B cell (primary cell): ENCODE data around the gene BCDIN3D. TPM values are rescaled to one million over a fixed set of nuclear protein-coding genes. Genes with fewer than 3 reads are reported as not detected.

Experiments used
- ATAC-seq: fragments of 200-7000 bp; cut with Tn5 transposase; one replicate; pipeline ENCODE4 v1.10.0; 2021; ENCODE audit warnings: low read depth, mild to moderate bottlenecking, moderate number of reproducible peaks, moderate library complexity
- CTCF ChIA-PET: fragments of 350-600 bp; sonication (Branson Sonifier 250); formaldehyde crosslinking; loops from one replicate; lab custom pipeline; 2021; ENCODE audit warnings: antibody characterized with exemption, inconsistent platforms; lab: Charles Lee
- POLR2A ChIA-PET: fragments of 350-600 bp; sonication (Branson Sonifier 250); formaldehyde crosslinking; loops from one replicate; lab custom pipeline; 2021; ENCODE audit warnings: antibody characterized with exemption; lab: Charles Lee
- DNase-seq: peaks from one replicate; pipeline ENCODE4 v3.0.0; 2013
- H2AFZ ChIP-seq: 2 replicates; pipeline ENCODE4 v1.6.1; 2012; ENCODE audit warnings: mild to moderate bottlenecking, low read depth, low read length; ENCODE audit not compliant: insufficient read depth, poor library complexity, severe bottlenecking
- H3K27ac ChIP-seq, 2 donors: 1 replicate in 1 of 2; 2 replicates in 1 of 2; pipeline ENCODE4 v1.5.1; 2012 to 2013; ENCODE audit warnings: low read length in 2 of 2, mild to moderate bottlenecking in 2 of 2, moderate library complexity in 1 of 2
- H3K27me3 ChIP-seq, 4 experiments: fragments of 200-600 bp in 1 of 4; sonication (generic) in 1 of 4; replicated peaks in 1 of 4; 1 replicate in 2 of 4; 2 replicates in 2 of 4; pipeline versions ENCODE4 v1.6.1 to v1.7.0; 2013 to 2016; ENCODE audit warnings: low read length in 3 of 4, mild to moderate bottlenecking in 2 of 4, mixed read lengths in 1 of 4, moderate library complexity in 1 of 4; ENCODE audit not compliant: insufficient read depth in 4 of 4, control insufficient read depth in 3 of 4; ENCODE audit errors: control extremely low read depth in 1 of 4
- H3K36me3 ChIP-seq, 2 experiments: replicated peaks in 1 of 2; 1 replicate in 1 of 2; 2 replicates in 1 of 2; pipeline versions ENCODE4 v1.6.1 to v1.7.1; 2013; ENCODE audit warnings: low read length in 1 of 2; ENCODE audit not compliant: insufficient read depth in 2 of 2, control insufficient read depth in 1 of 2; ENCODE audit errors: control extremely low read depth in 1 of 2, extremely low read depth in 1 of 2
- H3K4me1 ChIP-seq, 2 donors: fragments of 200-600 bp in 1 of 2; sonication (generic) in 1 of 2; 1 replicate in 1 of 2; 2 replicates in 1 of 2; pipeline versions ENCODE4 v1.5.1 to v1.6.1; 2013 to 2017; ENCODE audit warnings: low read length in 2 of 2; ENCODE audit not compliant: control insufficient read depth in 2 of 2, insufficient read depth in 2 of 2
- H3K4me2 ChIP-seq: replicated peaks from 2 replicates; pipeline ENCODE3; 2012; ENCODE audit warnings: mild to moderate bottlenecking, low read depth, low read length; ENCODE audit not compliant: poor library complexity, severe bottlenecking
- H3K4me3 ChIP-seq, 5 experiments: fragments of 200-600 bp in 1 of 5; sonication (generic) in 1 of 5; 1 replicate in 3 of 5; 2 replicates in 2 of 5; pipeline versions ENCODE4 v1.5.1 to v1.7.0; 2011 to 2016; ENCODE audit warnings: low read length in 4 of 5, mild to moderate bottlenecking in 4 of 5, low read depth in 2 of 5, control low read depth in 1 of 5, moderate library complexity in 1 of 5; ENCODE audit not compliant: insufficient read depth in 1 of 5; ENCODE audit errors: control extremely low read depth in 1 of 5, extremely low read depth in 1 of 5
- H3K79me2 ChIP-seq: fragments of 200-600 bp; sonication (generic); one replicate; pipeline ENCODE4 v1.6.0; 2016; ENCODE audit warnings: low read length; ENCODE audit not compliant: control insufficient read depth, insufficient read depth
- H3K9ac ChIP-seq: fragments of 200-600 bp; sonication (generic); 2 replicates; pipeline ENCODE4 v1.6.1; 2017; ENCODE audit warnings: mild to moderate bottlenecking, low read length, moderate library complexity
- H3K9me3 ChIP-seq, 3 donors: one replicate each; pipeline versions ENCODE4 v1.6.1 to v1.7.1; 2013; ENCODE audit warnings: low read length in 2 of 3; ENCODE audit not compliant: control insufficient read depth in 2 of 3, insufficient read depth in 1 of 3; ENCODE audit errors: control extremely low read depth in 1 of 3
- H4K20me1 ChIP-seq: 2 replicates; pipeline ENCODE4 v1.6.0; 2012; ENCODE audit warnings: mild to moderate bottlenecking, low read length; ENCODE audit not compliant: insufficient read depth, control insufficient read depth, poor library complexity, severe bottlenecking
- H3K27ac Mint-ChIP-seq: one replicate; pipeline ENCODE4 v1.8.0; 2021; ENCODE audit warnings: mixed read lengths
- H3K27me3 Mint-ChIP-seq: one replicate; pipeline ENCODE4 v1.8.0; 2021; ENCODE audit warnings: mixed read lengths
- H3K4me1 Mint-ChIP-seq: one replicate; pipeline ENCODE4 v1.8.0; 2021; ENCODE audit warnings: mixed read lengths
- H3K4me3 Mint-ChIP-seq: one replicate; pipeline ENCODE4 v1.8.0; 2021; ENCODE audit warnings: mixed read lengths
- H3K9me3 Mint-ChIP-seq: one replicate; pipeline ENCODE4 v1.8.0; 2022; ENCODE audit warnings: mixed read lengths; ENCODE audit not compliant: insufficient read depth
- EZH2 ChIP-seq: IDR thresholded peaks from 2 replicates; pipeline ENCODE4 v1.6.1; 2012; ENCODE audit warnings: borderline replicate concordance, low read depth, mild to moderate bottlenecking, moderate library complexity, low read length; ENCODE audit not compliant: insufficient read depth, poor library complexity, severe bottlenecking
- WGBS: methylation state at CpG from one replicate; pipeline ENCODE4 v1.1.5; 2013; ENCODE audit warnings: missing lambda C conversion rate; ENCODE audit not compliant: insufficient coverage; 5-methylcytosine and 5-hydroxymethylcytosine counted together
- intact Hi-C: fragments of 100-400 bp; cut with micrococcal nuclease; formaldehyde crosslinking; loops from one replicate; pipeline ENCODE4 v1.10.0; 2022
- polyA plus RNA-seq: library from polyadenylated mRNA; depleted of rRNA; stranded (reverse); fragments of >200 nt; gene quantifications from 2 replicates; pipeline ENCODE4 v1.2.3, GENCODE V29; 2012
- total RNA-seq, 2 donors: library from RNA; stranded (reverse); fragments of 120-200 nt in 1 of 2; gene quantifications; 1 replicate in 1 of 2; 2 replicates in 1 of 2; pipeline versions ENCODE4 v1.2.3 to v1.2.4, GENCODE V29; 2013 to 2022
- TF ChIP-seq, protein P1 (sequence below): fragments of 200-600 bp; IDR thresholded peaks from one replicate; pipeline ENCODE4 v1.8.0; 2022; ENCODE audit warnings: antibody characterized with exemption, mild to moderate bottlenecking

Gene BCDIN3D
- total and polyA plus RNA-seq, 2 donors (not counting 1 experiment from before 2014, with no cell fraction given) = 2.0 to 17.4 TPM

DNA sequence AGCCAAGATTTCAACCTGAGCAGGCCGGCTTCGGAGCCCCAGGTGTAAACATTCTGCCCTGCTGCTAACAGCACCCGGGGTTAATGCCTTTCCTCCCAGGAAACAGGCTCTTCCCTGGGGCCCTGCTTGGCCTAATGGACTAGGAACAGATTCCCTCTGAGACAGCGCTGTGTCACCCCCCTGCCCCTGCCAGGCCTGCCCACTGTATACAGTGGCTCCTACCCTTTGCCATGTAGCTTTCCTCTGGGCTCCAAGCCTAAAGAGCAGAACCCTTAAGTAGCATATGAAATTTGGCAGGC, 28.3 kb upstream of the BCDIN3D start:
- Histone ChIP-seq H3K9me3 (no peaks in the 10 kb centered on the region), H3K9ac (no peak overlapping the region), H3K4me2 (no peak overlapping the region), H3K4me3 (no peak overlapping the region), H3K27ac (no peak overlapping the region), H4K20me1 (no peaks in the 10 kb centered on the region), H3K4me1 (no peaks in the 10 kb centered on the region), H3K27me3 (no peaks in the 10 kb centered on the region), H3K79me2 (no peaks in the 10 kb centered on the region), H3K36me3 (no peaks in the 10 kb centered on the region), H2AFZ (no peak overlapping the region)
- TF ChIP-seq EZH2 = no peak
- TF ChIP-seq, protein P1, sequence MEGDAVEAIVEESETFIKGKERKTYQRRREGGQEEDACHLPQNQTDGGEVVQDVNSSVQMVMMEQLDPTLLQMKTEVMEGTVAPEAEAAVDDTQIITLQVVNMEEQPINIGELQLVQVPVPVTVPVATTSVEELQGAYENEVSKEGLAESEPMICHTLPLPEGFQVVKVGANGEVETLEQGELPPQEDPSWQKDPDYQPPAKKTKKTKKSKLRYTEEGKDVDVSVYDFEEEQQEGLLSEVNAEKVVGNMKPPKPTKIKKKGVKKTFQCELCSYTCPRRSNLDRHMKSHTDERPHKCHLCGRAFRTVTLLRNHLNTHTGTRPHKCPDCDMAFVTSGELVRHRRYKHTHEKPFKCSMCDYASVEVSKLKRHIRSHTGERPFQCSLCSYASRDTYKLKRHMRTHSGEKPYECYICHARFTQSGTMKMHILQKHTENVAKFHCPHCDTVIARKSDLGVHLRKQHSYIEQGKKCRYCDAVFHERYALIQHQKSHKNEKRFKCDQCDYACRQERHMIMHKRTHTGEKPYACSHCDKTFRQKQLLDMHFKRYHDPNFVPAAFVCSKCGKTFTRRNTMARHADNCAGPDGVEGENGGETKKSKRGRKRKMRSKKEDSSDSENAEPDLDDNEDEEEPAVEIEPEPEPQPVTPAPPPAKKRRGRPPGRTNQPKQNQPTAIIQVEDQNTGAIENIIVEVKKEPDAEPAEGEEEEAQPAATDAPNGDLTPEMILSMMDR = no peak
- WGBS = 92% methylated on average over 4 of the region's 4 CpGs
- intact Hi-C loops = no loop called here
- ChIA-PET POLR2A (no interaction called here), CTCF (no interaction called here)
- H3K4me1 Mint-ChIP-seq = no peaks in the 10 kb centered on the region
- H3K9me3 Mint-ChIP-seq = no peaks in the 10 kb centered on the region
- ATAC-seq (no peak), DNase-seq (no peak)
- H3K4me3 Mint-ChIP-seq = no peak overlapping the region
- no peak overlapping the region for H3K27ac Mint-ChIP-seq
- H3K27me3 Mint-ChIP-seq = peaks cover 3% of the 10 kb centered on the region

DNA sequence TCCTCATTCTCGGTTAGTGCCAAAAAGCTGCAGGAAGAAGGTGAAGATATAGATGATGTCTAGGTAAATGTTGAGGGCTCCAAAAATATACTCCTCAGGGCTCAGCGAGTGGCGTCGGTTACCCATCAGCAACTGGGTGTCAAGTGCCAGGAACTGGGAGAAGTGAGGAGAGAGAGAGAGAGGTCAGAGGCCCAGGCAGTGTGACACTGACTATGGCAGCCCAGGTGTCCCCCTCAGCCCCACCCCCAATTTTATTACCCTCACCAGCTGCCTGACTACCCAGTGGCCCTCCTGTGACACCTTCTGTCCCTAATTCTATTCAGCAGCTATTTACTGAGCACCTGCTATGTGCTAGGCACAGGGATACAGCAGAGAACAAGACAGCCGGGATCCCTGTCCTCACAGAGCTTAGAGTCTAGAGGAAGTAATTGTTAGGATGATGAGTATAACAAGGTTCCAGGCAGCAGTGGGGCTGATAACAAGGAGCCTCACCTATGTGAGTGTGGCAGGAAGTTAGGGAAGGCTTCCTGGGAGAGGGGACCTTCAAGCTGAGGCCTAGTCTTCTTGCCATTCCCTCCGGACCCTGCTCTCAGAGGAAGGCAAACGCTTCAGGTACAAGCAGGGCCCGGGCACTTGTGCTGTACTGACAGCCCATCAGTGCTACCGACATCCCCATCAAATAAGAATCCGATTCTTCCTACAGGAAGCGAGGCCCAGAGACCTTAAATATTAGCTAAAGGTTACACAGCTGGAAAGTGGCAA, 27.8 kb upstream of the BCDIN3D start:
- Mint-ChIP-seq H3K27ac (no peak overlapping the region), H3K4me1 (no peaks in the 10 kb centered on the region), H3K4me3 (no peak overlapping the region), H3K9me3 (no peaks in the 10 kb centered on the region), H3K27me3 (peaks cover 4% of the 10 kb centered on the region)
- Histone ChIP-seq H3K27me3 (no peaks in the 10 kb centered on the region), H3K36me3 (no peaks in the 10 kb centered on the region), H2AFZ (no peak overlapping the region), H3K4me3 (no peak overlapping the region), H3K4me1 (no peaks in the 10 kb centered on the region), H3K27ac (no peak overlapping the region), H3K79me2 (no peaks in the 10 kb centered on the region), H4K20me1 (no peaks in the 10 kb centered on the region), H3K4me2 (no peak overlapping the region), H3K9ac (no peak overlapping the region), H3K9me3 (no peaks in the 10 kb centered on the region)
- DNase-seq (no peak), ATAC-seq (no peak)
- TF ChIP-seq EZH2 = no peak
- TF ChIP-seq, protein P1 = no peak
- ChIA-PET CTCF (no interaction called here), POLR2A (no interaction called here)
- WGBS = 92% methylated on average over 11 of the region's 11 CpGs
- intact Hi-C loops = no loop called here
